GDM1 (cell line): ENCODE data around the gene AVPI1.

Experiments
- DNase-seq: peaks from one replicate; lab custom pipeline; 2025; lab: John Stamatoyannopoulos, UW

AVPI1 gene, protein sequence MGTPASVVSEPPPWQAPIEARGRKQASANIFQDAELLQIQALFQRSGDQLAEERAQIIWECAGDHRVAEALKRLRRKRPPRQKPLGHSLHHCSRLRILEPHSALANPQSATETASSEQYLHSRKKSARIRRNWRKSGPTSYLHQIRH

DNA sequence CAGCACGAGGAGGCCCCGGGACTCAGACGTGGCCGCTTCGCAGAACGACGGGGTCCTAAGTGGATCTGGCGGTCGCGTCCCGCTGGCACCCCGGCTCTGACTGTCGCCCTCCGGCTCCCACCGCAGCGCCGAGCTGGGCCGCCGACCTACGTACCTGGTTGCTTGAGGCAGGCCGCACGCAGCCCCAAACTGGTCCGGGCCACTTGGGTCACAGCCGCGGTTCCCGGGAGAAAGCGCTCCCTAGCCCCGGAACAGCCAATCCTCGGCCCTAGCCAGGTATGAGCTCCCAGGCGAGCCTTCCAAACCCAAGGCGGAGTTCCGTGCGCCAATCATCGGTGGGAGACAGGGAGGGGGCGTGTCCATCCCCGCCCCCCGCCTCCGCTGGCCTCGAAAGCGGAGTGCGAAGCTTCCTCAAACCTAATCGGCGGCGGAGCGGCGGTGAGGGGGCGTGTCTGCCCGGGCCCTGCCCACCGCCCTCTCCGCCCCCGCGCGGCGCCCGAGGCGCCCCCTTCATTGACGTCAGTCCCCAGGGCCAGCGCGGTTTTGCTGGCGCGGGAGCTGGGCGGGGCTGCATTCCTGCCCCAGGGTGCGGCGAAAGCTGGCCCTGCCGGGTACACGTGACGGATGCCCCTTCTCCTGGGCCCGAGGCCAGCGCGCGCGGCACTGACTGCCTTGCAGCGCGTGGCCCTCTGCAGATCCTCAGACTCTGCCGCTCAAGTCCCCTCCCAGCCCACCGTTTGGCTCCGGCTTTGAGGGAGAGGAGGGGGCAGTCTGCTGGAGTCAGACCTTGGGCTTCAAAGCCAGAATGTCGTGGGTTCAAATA is at the start of gene AVPI1:
Gene AVPI1, minus strand, starts transcription at position 280 of the 823 bp plus-strand sequence. CDS start 7,336 bp downstream, outside the sequence.
- peak; percentile 98 for DNase-seq

DNA sequence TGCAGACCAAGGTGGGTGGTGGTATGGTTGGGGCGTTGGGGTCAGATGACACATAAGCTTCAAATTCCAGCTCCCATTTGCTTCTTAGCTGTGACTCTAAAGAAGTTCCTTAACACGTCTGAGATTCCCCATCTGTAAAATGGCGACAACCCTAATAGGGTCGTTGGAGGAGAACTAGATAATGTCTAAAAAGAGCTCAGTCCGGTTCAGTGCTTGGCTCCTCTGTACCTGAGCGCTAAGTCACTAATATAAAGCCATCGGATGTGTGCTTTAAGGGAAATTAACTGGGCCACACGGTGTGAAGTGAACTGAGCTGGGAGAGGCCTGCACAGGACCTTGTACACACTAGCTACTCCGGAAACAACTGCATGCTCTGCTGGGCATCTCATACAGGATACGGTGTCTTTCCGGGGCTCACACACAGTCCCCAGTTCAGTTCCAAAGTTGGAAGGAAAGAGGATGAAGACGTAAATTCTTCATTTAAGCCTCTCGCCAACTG is 49.4 kb upstream of the AVPI1 start:
- no peak for DNase-seq

DNA sequence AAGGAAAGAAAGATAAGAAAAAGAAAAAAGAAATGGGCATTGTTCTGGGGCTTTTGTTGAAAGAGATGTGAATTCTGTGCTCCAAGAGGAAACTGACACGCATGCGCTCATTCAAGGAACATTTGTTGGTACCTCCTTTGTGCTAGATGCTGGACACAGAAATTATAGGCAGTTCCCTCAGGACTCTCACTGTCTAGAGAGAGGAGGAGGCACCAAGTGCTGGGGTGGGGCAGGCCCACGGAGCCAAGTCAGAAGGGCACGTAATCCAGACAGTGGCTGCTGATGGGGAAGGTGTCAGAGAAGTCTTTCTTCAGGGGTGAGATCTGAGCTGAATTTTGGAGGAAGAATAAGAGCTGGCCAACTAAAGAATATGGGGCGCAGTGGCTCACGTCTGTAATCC is 47.0 kb upstream of the AVPI1 start:
- no peak for DNase-seq

DNA sequence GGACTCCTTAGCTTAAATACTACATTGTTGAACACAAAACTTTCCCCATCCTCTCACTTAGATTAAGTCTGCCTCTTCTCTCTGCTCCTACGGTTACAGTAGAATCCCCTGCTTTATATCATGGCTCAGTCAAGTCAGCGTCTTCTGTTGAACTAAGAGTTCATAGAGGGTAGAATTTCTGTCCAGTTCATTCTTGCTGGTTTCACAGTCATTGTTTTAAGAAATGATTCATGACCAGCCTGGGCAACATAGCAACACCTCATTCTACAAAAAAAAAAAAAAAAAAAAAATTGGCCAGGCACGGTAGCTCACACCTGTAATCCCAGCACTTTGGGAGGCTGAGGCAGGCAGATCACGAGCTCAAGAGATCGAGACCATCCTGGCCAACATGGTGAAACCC is 46.2 kb upstream of the AVPI1 start:
- DNase-seq = no peak

DNA sequence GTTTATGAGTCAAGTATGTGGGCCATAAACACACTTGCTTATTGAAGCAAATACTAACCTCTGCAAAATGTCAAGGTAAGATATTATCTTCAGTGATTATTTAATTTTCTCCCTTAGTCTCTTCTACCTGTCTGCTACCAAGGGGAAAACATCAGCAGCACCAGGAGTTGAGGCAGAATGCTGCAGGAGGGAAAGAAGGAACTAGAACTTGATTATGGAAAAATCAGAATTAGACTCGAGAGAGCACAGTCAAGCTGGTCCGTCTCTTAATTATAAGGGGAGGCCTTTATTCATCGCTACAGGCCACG is 45.0 kb upstream of the AVPI1 start:
- no peak for DNase-seq

DNA sequence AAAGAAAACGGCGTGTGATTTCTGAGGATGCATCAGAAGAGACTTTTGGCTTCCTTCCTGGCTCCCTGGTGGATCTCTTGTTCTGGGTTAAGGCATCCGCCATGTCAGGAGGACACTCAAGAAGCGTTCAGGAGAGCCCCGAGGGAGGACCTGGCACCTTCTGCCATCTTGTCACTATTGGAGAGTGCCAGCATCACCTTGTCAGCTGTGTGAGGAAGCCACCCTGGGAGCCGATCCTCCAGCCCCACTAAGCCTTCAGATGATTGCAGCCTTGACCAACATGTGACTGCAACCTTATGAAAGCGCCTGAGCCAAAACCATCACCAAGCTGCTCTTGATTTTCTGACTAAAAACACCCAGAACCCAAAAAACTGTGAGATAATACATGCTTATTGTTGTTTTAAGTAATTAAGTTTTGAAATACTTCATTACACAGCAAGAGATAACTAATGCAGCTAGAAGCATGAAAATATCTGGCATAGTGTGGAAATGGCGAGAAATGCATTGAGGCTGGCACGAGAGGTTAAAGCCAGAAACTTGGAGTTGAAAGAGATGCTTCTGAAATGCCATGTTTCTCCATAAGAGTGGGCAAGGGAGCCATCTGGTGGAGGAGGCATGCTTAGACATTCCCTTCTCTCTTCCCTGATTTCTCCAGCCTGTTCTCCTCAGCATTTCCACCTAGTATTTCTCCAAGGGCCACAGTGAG is 44.5 kb upstream of the AVPI1 start:
- peak; percentile 35 for DNase-seq

DNA sequence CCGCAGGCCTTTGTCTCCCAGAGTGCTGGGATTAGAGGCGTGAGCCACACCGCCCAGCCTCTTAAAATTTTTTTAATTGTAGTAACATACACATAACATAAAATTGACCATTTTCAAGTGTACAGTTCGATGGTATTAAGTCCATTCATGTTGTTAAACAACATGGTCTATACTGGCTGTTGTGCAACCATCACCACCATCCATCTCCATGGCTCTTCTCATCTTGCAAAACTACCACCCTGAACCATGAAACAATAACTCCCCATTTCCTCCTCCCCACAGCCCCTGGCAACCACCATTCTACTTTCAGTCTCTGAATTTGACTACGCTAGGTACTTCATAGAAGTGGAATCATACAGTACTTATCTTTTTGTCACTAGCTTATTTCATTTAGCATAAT is 42.0 kb upstream of the AVPI1 start:
- no peak for DNase-seq

DNA sequence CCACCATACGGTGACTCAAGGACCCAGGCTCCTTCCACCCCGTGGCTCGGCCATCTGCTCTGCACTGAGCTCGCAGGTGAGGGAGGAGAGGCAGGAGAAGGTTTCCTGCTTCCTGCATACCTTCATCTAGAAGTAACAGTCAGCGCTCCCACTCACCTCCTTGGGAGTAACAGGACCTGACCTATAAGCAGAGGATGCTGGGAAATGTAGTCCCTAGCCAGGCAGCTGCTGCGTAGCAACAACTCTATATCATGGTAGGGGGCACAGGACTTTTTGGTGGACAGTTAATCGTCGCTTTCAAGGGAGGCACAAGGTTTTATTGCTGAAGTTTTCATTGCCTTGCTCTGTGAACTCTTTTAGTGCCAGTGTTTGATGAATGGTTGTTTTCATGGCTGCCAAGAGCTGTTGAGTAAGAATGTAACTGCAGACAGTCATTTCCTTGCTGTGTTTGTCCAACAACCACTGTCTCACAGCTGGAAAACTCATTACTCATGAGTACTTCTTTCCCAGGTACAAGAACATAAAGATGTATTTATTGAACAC is 39.7 kb upstream of the AVPI1 start:
- DNase-seq = no peak

DNA sequence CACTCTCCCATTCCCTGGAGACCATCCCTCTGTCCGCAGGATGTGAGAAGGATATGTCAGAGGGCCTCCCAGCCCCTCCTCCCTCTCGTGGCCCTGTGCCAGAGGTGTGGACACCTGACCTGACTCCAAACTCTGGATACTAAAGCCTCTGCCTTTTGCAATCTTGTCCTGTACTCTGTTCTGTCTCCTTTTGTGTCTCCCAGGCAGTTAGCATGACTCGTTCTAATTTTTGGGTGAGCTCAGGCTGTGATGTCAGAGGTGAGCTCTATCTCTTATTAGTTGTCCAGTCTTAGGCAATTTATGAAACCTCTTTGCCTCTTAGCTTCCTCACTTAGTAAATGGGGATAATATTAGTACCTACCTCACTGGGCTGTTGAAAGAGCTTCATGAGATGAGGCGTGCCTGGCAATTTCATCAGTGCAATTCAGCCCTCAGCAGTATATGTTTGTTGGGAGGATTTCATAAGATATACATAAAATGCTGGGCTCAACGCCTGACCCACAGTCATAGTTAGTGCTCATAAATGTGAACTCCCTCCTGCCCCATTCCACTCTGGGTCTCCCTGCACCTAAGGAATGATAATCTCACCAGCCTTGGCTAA is 37.4 kb upstream of the AVPI1 start:
- no peak for DNase-seq

DNA sequence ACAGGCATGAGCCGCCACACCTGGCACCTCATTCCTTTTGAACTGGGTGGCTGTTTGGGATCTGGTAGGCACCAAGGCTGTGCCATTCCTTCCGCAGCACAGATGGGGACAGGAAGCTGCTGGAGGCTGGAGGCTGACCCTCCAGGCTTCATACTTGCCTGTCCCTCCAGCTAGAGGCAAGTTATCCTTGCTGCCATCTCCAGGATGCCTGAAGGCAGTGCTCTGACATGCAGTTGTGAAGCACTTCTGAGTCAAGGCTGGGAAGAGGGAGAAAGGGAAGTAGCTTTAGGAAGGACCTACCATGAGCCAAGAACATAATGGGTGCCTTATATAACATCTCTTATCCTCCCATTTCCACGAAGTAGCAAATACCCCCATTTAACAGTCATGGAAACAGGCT is 36.0 kb upstream of the AVPI1 start:
- no peak for DNase-seq

DNA sequence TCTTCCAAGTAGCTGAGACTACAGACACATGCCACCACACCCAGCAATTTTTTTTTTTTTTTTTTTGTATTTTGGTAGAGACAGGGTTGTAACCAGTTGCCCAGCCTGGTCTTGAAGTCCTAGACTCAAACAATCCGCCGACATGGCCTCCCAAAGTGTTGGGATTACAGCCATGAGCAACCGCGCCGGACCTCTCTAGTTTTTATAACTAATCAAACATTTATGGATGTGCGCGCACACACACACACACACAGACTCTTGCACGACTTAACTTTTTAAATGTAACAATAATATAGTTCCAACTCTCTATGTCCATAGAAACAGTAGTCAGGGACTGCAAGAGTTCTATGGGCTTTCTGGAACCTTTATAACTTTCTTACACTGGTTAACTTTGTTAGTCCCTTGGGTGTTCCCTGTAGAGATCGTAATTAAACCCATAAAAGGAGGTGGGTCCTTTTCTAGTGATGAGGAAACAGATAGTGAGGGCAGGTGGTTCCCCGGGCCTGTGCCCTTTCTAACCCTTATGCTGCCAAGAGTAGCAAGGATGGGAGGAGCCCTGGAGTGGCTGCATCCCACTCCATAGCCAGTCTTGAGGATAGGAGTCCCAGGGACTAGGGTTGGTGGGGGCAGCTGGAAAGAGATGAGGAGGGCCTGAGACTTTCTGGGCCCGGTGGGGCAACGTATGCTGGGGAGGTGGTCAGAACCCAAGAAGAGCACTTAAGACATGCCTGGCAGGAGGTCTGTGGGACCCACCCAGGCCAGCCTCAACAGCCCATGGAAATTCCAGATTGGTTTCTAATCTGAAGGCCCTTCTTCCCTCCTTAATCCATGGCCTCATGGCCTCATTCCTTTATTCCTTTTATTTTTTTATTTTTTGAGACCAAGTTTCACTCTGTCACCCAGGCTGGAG is 35.1 kb upstream of the AVPI1 start:
- no peak for DNase-seq

DNA sequence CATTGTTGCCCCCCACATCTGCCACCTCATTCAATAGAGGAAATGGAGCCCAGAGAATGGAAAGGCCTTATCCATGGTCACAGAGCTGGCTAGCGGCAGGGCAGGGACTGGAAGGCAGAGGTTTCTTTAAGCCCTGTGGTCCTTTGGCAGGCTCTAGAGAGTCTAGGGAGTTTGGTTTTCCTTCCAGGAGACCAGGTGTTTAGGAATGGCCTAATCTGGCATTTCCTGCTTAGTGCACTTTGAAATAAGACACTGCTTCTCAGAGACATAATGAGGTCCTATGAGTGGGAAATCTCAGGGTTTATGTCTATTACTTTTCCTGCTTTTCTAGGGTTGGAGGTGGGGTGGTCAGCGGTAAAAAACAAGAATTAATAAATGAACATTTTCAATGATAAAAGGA is 32.6 kb upstream of the AVPI1 start:
- no peak for DNase-seq

DNA sequence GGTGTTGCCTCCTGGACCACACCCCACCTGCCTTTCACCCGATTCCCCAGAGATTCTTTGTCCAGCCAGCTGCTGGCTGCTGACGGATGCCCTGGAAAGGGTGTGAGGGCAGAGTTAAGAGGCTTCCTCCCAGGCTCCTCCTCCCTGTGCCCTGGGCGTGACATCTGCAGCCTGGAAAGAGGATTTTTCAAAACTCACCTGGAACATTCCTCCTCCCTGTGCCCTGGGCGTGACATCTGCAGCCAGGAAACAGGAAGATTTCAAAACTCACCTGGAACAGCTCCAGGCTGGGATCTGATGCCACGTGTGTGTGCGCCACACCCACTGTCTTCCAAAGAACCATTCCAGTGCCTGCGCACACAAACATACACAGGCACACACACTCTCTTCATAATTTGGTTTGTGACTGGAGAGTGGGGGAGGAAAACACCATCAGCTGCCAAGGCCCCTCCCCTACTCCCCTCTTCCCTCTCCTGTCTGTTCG is 31.7 kb upstream of the AVPI1 start:
- DNase-seq = no peak

DNA sequence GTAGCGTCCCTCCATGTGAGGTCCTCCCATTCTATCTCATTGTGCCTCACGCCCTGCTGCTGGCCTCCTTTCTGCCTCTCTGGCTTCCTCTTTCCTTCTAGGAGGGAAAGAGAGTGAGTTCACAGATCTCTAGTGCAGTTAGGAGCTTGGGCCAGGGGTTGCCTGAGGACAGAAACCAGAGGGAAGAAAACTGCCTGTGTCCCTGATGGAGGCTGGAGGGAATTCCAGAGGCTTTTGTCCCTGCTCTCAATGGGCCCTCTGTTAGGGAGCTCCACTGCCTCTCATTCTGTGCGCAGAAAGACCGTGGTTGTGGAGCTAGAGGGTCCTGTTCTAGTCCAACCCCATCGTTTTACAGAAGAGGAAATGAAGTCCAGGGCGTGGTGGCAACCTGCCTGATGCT is 31.1 kb upstream of the AVPI1 start:
- no peak for DNase-seq

DNA sequence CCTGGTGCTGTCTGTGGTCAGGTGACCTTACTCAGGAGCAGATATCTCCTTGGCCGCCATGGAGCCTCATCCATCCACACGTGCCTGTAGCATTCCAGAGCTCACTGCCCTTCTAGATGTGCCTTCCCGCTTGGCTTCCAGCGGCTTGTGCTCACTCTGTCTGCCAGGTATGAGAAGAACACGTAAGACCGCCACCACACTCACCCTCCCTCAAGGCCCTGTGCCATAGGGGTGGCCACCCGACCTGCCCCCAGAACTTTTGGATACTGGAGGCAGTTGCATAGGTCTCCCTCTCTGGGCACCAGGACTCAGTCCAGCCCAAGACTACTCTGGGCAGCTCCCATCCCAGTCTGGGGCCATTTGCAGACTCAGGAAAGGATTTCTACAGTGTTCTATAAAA is 30.6 kb upstream of the AVPI1 start:
- no peak for DNase-seq

DNA sequence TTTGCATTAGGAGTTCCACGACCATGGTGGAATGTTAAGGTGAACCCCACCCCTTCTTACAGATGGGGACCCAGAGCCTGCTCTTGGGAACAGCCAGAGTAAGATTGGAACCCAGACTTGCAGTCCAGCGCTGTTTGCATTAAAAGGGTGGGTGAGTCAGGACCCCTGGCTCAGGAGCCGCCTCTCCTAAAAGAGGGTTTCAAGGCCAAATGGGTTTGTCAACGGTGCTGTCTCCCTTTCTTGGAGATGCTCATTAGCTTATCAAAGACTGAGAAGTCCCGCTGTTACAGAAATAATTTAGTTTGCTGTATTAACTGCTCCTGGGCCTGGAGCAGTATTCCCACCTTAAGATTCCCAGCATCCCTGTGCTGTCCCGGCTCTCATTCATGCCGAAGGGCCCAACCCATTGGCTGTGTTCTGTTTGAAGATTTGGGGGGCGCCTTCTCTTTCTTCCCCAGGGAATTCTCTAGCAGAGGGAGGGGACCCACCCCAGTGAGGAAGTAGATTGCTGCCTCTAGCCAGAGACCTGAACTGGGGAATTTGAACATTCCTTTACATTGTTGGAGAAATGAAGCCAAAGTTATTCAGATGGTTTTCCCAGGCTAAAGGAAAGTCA is 28.3 kb upstream of the AVPI1 start:
- no peak for DNase-seq

DNA sequence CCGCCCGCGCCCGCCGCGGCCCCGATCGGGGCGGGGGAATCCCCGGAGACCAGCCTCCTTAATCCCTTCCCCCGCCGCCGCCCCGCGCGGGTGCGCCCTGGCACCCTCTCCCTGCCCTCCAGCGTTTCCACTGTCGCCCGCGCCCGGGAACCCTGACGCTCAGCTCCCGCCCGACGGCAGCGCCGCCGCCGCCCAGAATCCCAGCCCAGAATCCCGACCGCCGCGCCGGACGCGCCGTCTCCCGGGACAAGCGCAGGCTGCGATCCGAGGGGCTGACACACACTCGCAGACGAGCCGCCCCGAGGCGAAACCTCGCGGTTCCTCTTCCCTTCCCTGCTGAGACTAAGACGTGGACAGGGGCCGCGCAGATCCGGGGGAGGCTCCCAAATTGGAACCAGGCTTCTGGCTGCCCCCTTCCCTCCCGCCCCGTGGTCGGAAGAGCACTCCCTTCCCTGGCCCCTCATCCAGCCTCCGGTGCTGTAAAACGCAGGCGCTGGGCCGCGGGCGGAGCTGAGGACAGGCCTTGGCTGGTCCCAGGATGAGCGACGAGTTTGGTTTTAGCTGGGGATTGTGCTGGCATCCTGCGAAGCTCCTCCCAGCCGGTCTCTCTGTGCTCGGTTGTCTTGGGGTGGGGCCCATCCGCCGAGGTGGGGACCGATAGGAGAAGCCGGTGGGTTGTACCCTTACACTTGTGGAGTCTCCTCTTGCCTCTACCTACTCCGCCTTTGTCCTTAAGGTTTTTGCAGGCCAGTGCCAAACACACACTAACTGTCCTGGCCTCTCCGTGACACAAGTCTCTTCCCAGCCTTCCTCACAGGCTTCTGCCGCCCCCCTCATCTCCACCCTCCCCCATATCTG is 27.6 kb upstream of the AVPI1 start:
- DNase-seq = peak; percentile 70

DNA sequence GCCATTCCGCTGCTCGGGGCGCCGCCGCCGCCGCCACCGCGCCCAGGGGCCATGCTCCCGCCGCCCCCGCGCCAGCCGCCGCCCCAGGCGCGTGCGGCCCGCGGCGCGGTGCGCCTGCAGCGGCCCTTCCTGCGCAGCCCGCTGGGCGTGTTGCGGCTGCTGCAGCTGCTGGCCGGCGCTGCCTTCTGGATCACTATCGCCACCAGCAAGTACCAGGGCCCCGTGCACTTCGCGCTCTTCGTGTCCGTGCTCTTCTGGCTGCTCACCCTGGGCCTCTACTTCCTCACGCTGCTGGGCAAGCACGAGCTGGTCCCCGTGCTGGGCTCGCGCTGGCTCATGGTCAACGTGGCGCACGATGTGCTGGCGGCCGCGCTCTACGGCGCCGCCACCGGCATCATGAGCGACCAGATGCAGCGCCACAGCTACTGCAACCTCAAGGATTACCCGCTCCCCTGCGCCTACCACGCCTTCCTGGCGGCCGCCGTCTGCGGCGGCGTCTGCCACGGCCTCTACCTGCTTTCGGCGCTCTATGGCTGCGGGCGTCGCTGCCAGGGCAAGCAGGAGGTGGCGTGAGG is 26.9 kb upstream of the AVPI1 start:
- DNase-seq = peak; percentile 38

DNA sequence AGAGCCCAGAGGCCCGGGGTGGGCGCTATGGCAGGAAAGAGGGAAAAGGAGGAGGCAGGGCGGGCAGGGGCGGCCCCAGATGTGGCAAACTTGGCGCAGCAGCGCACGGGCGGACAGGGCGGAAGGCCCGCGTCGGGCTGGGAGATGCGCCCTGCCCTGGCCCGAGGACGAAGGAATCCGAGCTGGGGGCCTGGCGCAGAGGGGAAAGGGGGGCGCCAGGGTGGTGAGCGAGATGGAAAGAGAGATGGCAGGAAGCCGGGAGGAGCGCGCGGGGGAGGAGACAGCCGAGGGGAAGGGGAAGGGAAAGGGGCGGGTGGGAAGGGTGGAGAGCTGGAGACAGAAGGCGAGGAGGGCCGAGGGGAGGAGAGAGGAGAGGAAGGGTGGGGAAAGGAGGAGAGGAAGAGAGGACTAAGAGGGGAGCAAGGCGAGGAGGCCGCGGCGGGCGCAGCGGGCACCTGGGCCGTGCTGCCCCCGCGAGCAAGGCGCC is 26.3 kb upstream of the AVPI1 start, which contains the start of gene MARVELD1:
Gene MARVELD1, plus strand, starts transcription at position 392 of the 487 bp plus-strand sequence. CDS start 147 bp downstream, outside the sequence.
- DNase-seq = peak; percentile 72
